Retina (tissue), 1 donor: Measurements from ENCODE around the gene MYLK.

Source experiments
- DNase-seq: peaks from one replicate; pipeline ENCODE4 v3.0.0-alpha.2; 2016

MYLK gene

GRCh38 chr3:123693584-123694190, 190.4 kb downstream of the MYLK start:
- no peak for DNase-seq

DNA sequence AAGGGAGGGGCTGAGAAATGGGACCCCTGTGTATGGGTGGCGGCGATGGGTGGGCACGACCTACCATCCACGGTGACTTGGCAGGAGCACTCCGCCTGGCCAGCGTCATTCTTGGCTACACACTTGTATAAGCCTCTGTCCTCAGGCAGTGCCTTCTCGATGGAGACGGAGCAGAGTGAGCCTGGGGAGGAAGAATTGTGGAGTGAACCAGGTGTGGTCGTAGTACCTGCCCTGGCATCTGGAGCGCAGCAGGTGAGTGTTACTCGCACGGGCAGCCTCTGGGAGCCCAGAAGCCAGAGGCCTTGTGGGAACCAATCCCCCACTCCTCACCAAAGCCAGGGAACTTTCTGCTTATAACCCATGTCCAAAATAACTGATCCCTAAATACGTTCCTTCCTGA, 191.5 kb downstream of the MYLK start:
- no peak for DNase-seq

DNA sequence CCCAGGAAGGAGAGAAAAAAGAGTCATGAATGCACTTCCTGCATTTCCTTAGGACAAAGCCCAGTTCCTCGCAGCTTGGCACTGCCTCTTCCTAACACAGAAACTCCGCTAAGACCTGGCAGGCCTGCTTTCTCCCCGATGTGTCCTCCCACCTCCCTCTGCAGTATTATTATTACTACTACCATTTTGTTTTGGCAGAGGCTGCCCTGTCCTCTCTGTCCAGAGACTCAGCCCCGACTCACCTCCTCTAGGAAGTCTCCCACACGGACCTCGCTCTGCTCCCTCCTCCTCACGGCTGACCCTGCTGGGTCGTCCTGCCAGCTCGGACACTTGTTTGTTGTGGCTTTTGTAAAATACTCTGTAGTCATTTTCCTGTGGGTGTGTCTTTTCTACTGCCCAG, 192.1 kb downstream of the MYLK start:
- DNase-seq: no peak

DNA sequence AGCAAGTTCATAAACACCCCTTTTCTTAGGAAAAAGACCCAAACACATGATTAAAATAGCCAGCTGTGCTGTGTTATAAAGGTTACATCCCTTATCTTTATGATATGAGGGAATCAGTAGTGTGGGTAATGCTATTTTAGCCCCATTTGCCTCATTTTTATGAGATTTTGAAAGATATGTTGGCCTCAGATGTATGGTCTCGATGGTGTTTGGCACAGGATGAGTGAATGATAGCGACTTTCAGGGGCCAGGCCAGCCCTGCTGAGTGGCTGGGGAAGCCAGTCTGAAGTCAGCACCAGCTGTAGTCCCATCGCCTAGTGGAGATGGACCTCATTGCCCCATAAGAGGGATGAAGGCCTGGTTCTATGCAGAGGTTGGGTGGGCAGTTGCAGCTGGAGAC, 194.3 kb downstream of the MYLK start:
- no peak for DNase-seq

DNA sequence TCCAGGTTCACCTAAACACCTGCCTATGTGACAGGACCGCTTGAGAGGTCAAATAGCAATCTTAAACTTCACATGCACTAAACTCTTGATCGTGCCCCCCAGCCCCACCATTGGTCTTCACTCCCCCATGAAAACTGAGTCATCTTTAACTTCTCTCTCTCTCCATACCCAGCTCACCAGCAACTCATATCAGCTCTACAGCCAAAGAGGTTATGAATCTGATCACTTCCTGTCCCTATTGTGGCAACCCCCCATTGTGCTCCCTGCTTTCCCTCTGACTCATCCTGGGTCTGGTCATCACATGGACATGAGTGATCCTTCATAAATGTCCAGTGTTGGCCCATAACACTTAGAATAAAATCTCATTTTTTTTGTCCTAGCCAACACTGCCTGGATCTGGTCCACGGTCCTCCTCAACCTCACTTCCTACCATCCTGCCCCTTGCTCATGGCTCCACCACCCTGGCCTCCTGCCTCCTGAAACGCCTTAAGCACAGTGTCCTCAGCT, 195.8 kb downstream of the MYLK start:
- DNase-seq: no peak

GRCh38 chr3:123687286-123687685, 196.8 kb downstream of the MYLK start:
- no peak for DNase-seq

- no peak for DNase-seq
Observed at GRCh38 chr3:123686251-123686650, 197.9 kb downstream of the MYLK start.

GRCh38 chr3:123685780-123686179, 198.4 kb downstream of the MYLK start:
- DNase-seq: no peak

DNA sequence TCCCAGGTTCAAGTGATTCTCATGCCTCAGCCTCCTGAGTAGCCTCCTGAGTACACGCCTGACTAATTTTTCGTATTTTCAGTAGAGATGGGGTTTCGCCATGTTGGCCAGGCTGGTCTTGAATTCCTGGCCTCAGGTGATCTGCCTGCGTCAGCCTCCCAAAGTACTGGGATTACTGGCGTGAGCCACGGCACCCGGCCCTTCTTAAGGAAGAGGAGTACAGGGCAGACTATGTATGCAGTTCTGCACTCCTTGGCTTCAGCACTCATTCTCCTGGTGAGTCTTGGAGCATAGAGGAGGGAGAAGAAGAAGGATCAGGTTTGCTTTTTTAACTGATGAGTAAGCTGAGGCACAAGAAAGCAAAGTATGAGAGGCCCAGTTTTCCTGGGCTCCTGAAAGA, 199.5 kb downstream of the MYLK start:
- no peak for DNase-seq

- DNase-seq: no peak
Observed at GRCh38 chr3:123684209-123684608, 199.9 kb downstream of the MYLK start.

- no peak for DNase-seq
Observed at GRCh38 chr3:123683505-123684154, 200.5 kb downstream of the MYLK start.

GRCh38 chr3:123682781-123683504, 201.2 kb downstream of the MYLK start:
- DNase-seq: no peak

DNA sequence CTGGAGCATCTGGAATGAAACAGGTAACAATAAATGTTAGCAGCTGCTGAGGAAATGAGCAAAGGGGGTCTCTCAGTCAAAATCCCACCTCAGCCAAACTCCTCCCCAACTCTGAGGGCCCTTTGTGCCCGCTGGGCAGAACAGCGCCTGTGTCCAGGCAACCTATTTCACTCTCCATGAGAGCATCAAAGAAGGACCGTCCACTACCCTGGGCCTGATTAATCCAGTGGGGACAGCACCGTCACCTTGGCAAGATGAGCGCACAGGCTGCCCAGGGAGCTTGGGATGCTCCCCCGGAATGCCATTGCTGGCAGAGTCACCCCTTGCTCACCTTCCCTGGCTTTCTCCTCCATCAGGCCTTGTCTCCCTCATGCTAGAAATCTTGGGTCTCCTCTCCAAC, 201.8 kb downstream of the MYLK start:
- no peak for DNase-seq

DNA sequence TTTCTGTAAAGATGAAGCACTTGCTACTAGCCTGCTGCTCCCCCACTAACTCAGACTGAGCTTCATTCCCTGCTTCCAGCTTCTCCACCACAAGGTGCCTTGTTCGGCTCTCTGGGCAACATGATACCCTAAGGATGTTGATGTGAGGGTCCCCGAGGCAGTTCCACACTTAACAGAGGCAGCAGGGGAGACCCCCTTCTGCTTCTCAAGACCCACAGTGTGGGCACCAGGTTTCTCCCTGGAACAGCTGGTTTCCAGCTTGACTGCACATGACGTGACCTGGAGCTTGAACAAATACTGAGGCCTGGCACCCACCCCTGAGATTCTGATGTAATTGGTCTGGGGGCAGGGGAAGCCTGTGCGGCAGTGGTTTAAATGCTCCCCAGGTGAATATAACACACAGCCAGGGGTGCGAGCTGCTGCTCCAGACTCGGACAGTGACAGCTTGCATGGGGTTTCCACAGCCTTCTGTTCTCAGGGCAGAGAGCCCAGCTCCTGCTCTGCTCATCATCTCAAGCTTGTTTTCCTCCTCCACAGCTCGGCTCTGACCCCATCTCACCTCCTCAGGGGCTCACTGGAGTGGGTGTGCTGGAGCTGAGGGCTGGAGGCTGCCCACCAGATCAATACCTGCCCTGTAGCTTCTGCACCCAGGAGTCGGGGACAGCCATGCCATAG, 204.3 kb downstream of the MYLK start:
- no peak for DNase-seq

- DNase-seq: no peak
Observed at GRCh38 chr3:123678108-123678511, 206.0 kb downstream of the MYLK start.

DNA sequence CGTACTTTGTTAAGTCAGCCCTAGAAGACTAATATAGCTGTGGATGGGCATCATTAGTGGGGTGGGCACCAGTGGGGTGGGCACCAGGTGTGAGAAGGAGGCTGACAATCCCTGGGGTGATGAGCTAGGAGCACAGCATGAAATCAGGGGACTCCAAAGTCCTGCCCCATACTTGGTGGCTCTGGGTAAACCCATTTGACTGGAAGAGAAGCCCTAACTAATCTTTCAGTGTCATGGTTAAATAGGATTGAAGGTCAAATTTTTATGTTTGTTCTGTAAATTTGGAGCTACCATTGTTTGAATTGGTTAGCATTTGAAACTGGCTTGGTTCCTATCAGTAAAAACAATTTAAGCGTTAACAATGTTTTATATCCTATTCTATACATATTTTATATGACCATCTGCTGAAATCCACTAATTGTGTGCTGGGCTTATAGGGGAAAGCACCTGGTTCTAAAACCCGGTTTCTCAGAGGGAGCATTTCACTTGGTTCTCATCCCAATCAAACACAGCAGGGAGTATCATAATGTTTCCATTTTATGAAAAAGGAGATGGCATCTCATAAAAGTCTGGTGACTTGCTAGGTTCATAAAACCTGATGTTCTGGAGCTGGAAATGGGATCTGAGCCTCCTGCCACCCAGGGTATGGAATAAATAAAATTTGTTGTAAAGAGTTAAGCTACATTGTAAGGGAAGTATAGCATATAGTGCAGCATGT, 211.5 kb downstream of the MYLK start:
- no peak for DNase-seq

DNA sequence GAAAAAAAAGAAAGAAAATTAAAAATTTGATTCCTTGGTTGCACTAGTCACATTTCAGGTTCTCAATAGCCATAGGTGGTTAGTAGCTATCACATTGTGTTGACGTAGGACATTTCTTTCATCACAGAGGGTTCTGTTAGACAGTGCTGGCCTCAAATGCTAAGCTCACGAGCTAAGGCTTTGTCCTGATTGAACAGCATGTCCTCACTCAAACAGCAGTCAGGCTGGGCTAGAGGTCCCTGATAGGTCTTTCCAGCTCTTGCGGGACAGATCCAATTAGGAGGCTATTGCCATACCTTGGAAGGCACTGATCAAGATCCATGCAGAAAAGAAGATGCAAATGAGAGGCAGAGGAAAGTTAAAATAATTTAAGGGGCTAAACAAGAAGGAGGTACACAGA, 213.4 kb downstream of the MYLK start:
- no peak for DNase-seq

- no peak for DNase-seq
Observed at GRCh38 chr3:123668906-123669305, 215.2 kb downstream of the MYLK start.

DNA sequence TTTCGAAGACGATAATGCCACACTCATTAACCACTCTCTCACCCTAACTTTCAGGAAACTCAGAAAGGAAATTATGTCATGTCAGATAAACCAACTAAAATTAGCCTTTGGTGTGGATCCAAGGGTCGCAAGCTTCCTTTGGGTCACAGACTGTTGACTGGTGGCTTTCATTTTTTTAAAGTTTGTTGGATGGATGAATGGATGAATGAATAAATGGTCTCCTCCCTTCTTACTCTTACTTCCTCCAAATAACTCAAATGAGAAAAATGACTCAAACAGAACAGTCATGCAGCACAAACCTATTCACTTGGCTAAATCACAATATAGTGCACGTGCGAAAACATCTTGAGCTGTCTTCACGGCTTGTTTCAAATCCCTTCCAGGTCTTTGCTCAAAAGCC, 216.3 kb downstream of the MYLK start:
- DNase-seq: no peak

- no peak for DNase-seq
Observed at GRCh38 chr3:123664753-123665152, 219.4 kb downstream of the MYLK start.

DNA sequence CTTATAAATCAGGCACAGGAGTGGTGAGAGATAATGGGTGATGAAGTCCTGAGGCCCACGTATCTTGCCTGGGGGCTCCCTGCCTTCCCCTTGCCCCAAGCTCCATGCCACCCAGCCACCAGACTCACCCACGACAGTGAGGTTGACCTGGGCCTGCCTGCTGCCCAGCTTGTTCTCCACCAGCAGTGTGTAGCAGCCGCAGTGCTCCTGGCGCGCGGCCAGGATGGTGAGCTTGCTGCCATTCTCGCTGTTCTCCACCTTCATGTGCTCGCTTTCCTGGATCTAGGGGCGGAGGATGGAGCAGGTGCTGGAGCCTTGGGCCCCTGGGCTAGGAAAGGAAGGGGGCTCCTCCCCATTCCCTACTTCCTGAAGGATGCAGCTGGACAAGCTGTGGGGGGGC, 220.2 kb downstream of the MYLK start:
- no peak for DNase-seq

- DNase-seq: no peak
Observed at GRCh38 chr3:123661973-123662372, 222.2 kb downstream of the MYLK start.

DNA sequence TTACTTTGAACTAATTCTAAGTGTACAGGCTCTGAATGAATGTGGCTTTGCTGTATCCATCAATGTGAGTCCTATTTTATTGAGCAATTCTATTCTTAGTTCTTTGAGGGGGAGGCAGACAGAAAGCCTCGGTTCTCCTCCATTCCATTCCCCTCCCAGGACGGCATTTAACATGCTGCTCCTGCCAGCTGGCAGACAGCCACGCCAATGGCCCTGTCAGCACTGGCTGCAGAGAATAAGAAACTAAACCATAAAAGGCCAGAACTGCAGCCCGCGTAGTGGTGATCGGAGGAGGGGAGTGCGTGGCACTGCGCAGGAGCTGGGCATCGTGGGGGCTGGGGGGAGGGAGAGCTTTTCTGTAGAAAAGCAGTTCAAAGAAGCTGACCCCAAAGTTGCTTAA, 223.2 kb downstream of the MYLK start:
- no peak for DNase-seq
